Activated CD4-positive, alpha-beta T cell treated with anti-CD3 and anti-CD28 coated beads, Interleukin-2, amount 50 U/mL, for 48 hours (primary cell): ENCODE data around the gene RBP2.
A peak's percentile ranks its signal among the peaks of the same experiment; 100 is the strongest.

ENCODE experiments used
- DNase-seq, 2 experiments: peaks; one replicate each; pipeline ENCODE4 v3.0.0-alpha.2; 2020

The RBP2 gene

GRCh38 chr3:139476348-139476747 is at the start of gene RBP2:
Gene RBP2, minus strand, starts transcription at chr3:139476516. Its CDS starts 57 bp downstream, at chr3:139476459.
- no peak for DNase-seq

- no peak for DNase-seq
Observed at GRCh38 chr3:139524841-139525636, 48.7 kb upstream of the RBP2 start.

- DNase-seq: no peak
Observed at GRCh38 chr3:139523718-139524117, 47.4 kb upstream of the RBP2 start.

GRCh38 chr3:139523166-139523565 is 46.9 kb upstream of the RBP2 start:
- no peak for DNase-seq

- DNase-seq: no peak
Observed at GRCh38 chr3:139522421-139522820, 46.1 kb upstream of the RBP2 start.

- no peak for DNase-seq
Observed at GRCh38 chr3:139521816-139522215, 45.5 kb upstream of the RBP2 start.

GRCh38 chr3:139521144-139521543 is 44.8 kb upstream of the RBP2 start:
- DNase-seq: no peak

GRCh38 chr3:139519998-139520737 is 43.9 kb upstream of the RBP2 start:
- DNase-seq: peak; percentile 22 to 36

- no peak for DNase-seq
Observed at GRCh38 chr3:139518926-139519842, 42.9 kb upstream of the RBP2 start.

GRCh38 chr3:139518306-139518705 is 42.0 kb upstream of the RBP2 start:
- no peak for DNase-seq

GRCh38 chr3:139517321-139518065 is 41.2 kb upstream of the RBP2 start:
- no peak for DNase-seq

- DNase-seq: no peak
Observed at GRCh38 chr3:139514741-139515140, 38.4 kb upstream of the RBP2 start.

GRCh38 chr3:139509631-139510030 is 33.3 kb upstream of the RBP2 start:
- no peak for DNase-seq

- no peak for DNase-seq
Observed at GRCh38 chr3:139506766-139507165, 30.4 kb upstream of the RBP2 start.

- DNase-seq: no peak
Observed at GRCh38 chr3:139505829-139506386, 29.6 kb upstream of the RBP2 start.

- DNase-seq: no peak
Observed at GRCh38 chr3:139499536-139499935, 23.2 kb upstream of the RBP2 start.

- no peak for DNase-seq
Observed at GRCh38 chr3:139493826-139494385, 17.6 kb upstream of the RBP2 start.

GRCh38 chr3:139491966-139492365 is 15.7 kb upstream of the RBP2 start:
- DNase-seq: no peak

GRCh38 chr3:139491027-139491700 is 14.8 kb upstream of the RBP2 start:
- DNase-seq: no peak

GRCh38 chr3:139482206-139482605 is 5.9 kb upstream of the RBP2 start:
- no peak for DNase-seq

GRCh38 chr3:139481116-139481515 is 4.8 kb upstream of the RBP2 start:
- no peak for DNase-seq
